ENCODE results near the gene PAM16. TPM values are rescaled to one million over a fixed set of nuclear protein-coding genes. Genes with fewer than 3 reads are reported as not detected.

The PAM16 gene
- total and polyA plus RNA-seq, 4 donors, result 23.0 to 183 (median 58.7) TPM

DNA sequence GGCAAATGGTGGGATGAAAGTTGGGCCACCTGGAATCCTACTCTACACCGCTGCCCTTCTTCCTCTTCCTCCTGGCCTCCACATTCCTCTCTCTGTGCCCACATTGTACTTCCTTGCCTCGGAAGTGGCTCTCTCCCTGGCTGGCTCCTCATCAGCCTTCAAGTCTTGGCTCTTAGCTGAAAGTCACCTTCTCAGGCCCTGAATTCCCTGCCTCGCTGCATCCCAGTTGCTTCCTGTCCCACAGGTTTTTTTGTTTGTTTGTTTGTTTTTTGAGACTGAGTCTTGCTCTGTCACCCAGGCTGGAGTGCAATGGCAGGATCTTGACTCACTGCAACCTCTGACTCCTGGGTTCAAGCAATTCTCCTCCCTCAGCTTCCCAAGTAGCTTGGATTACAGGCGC lies 2.6 kb upstream of the PAM16 start:
- H3K27ac ChIP-seq (ENCODE audit: low read depth in 1 of 2, low read length in 1 of 2), result no peak overlapping the region
- DNase-seq (no peak), ATAC-seq (ENCODE audit: insufficient read depth, low FRiP score) (no peak)
- H3K27me3 ChIP-seq (ENCODE audit: control insufficient read depth in 3 of 3, insufficient read depth in 3 of 3, low read length in 2 of 3), result no peaks in the 10 kb centered on the region
- H3K9me3 ChIP-seq (ENCODE audit: control insufficient read depth in 4 of 4, insufficient read depth in 3 of 4, low read length in 3 of 4), result no peaks in the 10 kb centered on the region
- H3K9ac ChIP-seq (ENCODE audit: insufficient read depth in 1 of 2, low read length in 2 of 2), result no peak overlapping the region
- 84% methylated on average over 4 of the region's 4 CpGs for WGBS, 2 donors
- peaks cover 0 to 12% (median 0%) of the 10 kb centered on the region in 5 donors for H3K4me1 ChIP-seq (ENCODE audit: control insufficient read depth in 5 of 5, insufficient read depth in 5 of 5, low read length in 5 of 5)
- TF ChIP-seq, protein P1, sequence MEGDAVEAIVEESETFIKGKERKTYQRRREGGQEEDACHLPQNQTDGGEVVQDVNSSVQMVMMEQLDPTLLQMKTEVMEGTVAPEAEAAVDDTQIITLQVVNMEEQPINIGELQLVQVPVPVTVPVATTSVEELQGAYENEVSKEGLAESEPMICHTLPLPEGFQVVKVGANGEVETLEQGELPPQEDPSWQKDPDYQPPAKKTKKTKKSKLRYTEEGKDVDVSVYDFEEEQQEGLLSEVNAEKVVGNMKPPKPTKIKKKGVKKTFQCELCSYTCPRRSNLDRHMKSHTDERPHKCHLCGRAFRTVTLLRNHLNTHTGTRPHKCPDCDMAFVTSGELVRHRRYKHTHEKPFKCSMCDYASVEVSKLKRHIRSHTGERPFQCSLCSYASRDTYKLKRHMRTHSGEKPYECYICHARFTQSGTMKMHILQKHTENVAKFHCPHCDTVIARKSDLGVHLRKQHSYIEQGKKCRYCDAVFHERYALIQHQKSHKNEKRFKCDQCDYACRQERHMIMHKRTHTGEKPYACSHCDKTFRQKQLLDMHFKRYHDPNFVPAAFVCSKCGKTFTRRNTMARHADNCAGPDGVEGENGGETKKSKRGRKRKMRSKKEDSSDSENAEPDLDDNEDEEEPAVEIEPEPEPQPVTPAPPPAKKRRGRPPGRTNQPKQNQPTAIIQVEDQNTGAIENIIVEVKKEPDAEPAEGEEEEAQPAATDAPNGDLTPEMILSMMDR (IDR thresholded peaks at IDR 0.05; ENCODE audit: control extremely low read depth, extremely low read depth), result no peak
- H3K36me3 ChIP-seq (ENCODE audit: control insufficient read depth in 4 of 4, insufficient read depth in 4 of 4, low read length in 4 of 4), result peaks cover 0 to 20% (median 0%) of the 10 kb centered on the region in 4 donors
- H3K4me3 ChIP-seq, result no peak overlapping the region

DNA sequence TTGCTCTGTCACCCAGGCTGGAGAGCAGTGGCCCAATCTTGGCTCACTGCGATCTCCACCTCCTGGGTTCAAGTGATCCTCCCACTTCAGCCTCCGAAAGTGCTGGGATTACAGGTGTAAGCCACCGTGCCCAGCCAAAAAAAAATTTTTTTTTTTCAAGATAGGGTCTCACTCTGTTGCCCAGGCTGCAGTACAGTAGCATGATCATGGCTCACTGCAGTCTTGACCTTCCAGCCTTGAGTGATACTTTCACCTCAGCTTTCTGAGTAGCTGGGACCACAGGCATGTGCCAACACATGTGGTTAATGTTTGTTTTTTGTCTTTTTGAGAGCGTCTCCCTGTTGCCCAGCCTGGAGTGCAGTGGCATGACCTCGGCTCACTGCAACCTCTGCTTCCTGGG lies 1.7 kb upstream of the PAM16 start:
- H3K9ac ChIP-seq (ENCODE audit: insufficient read depth in 1 of 2, low read length in 2 of 2), result no peak overlapping the region
- TF ChIP-seq, protein P1 (IDR thresholded peaks at IDR 0.05; ENCODE audit: control extremely low read depth, extremely low read depth), result no peak
- H3K27ac ChIP-seq (ENCODE audit: low read depth in 1 of 2, low read length in 1 of 2), result no peak overlapping the region
- ATAC-seq (ENCODE audit: insufficient read depth, low FRiP score) (no peak), DNase-seq (no peak)
- no peak overlapping the region for H3K4me3 ChIP-seq
- H3K9me3 ChIP-seq (ENCODE audit: control insufficient read depth in 4 of 4, insufficient read depth in 3 of 4, low read length in 3 of 4), result no peaks in the 10 kb centered on the region
- 80% methylated on average over 5 of the region's 5 CpGs for WGBS, 2 donors
- H3K4me1 ChIP-seq (ENCODE audit: control insufficient read depth in 5 of 5, insufficient read depth in 5 of 5, low read length in 5 of 5), result peaks cover 0 to 12% (median 0%) of the 10 kb centered on the region in 5 donors
- H3K36me3 ChIP-seq (ENCODE audit: control insufficient read depth in 4 of 4, insufficient read depth in 4 of 4, low read length in 4 of 4), result peaks cover 0 to 15% (median 0%) of the 10 kb centered on the region in 4 donors
- H3K27me3 ChIP-seq (ENCODE audit: control insufficient read depth in 3 of 3, insufficient read depth in 3 of 3, low read length in 2 of 3), result no peaks in the 10 kb centered on the region

GRCh38 chr16:4351880-4352279 lies 759 bp upstream of the PAM16 start:
- Histone ChIP-seq H3K9me3 (ENCODE audit: control insufficient read depth in 4 of 4, insufficient read depth in 3 of 4, low read length in 3 of 4) (no peaks in the 10 kb centered on the region), H3K27me3 (ENCODE audit: control insufficient read depth in 3 of 3, insufficient read depth in 3 of 3, low read length in 2 of 3) (no peaks in the 10 kb centered on the region), H3K27ac (ENCODE audit: low read depth in 1 of 2, low read length in 1 of 2) (no peak overlapping the region), H3K9ac (ENCODE audit: insufficient read depth in 1 of 2, low read length in 2 of 2) (no peak overlapping the region), H3K4me1 (ENCODE audit: control insufficient read depth in 5 of 5, insufficient read depth in 5 of 5, low read length in 5 of 5) (peaks cover 0 to 12% (median 0%) of the 10 kb centered on the region in 5 donors), H3K4me3 (no peak overlapping the region), H3K36me3 (ENCODE audit: control insufficient read depth in 4 of 4, insufficient read depth in 4 of 4, low read length in 4 of 4) (peaks cover 0 to 12% (median 0%) of the 10 kb centered on the region in 4 donors)
- no peak for ATAC-seq (ENCODE audit: insufficient read depth, low FRiP score)
- WGBS, 2 donors, result 80 to 82% methylated on average over 7 of the region's 7 CpGs
- TF ChIP-seq, protein P1 (IDR thresholded peaks at IDR 0.05; ENCODE audit: control extremely low read depth, extremely low read depth), result no peak
- no peak for DNase-seq

GRCh38 chr16:4350365-4350786 lies 745 bp downstream of the PAM16 start:
- WGBS, 2 donors, result 31 to 33% methylated on average over 24 of the region's 24 CpGs
- no peaks in the 10 kb centered on the region for H3K9me3 ChIP-seq (ENCODE audit: control insufficient read depth in 4 of 4, insufficient read depth in 3 of 4, low read length in 3 of 4)
- peaks cover 0 to 12% (median 0%) of the 10 kb centered on the region in 5 donors for H3K4me1 ChIP-seq (ENCODE audit: control insufficient read depth in 5 of 5, insufficient read depth in 5 of 5, low read length in 5 of 5)
- TF ChIP-seq, protein P1 (IDR thresholded peaks at IDR 0.05; ENCODE audit: control extremely low read depth, extremely low read depth), result no peak
- peak overlapping the region; percentile 77 for H3K4me3 ChIP-seq
- DNase-seq (no peak), ATAC-seq (ENCODE audit: insufficient read depth, low FRiP score) (no peak)
- H3K27ac ChIP-seq (ENCODE audit: low read depth in 1 of 2, low read length in 1 of 2), result peak overlapping the region; percentile 80 to 88
- H3K27me3 ChIP-seq (ENCODE audit: control insufficient read depth in 3 of 3, insufficient read depth in 3 of 3, low read length in 2 of 3), result no peaks in the 10 kb centered on the region
- no peak overlapping the region for H3K9ac ChIP-seq (ENCODE audit: insufficient read depth in 1 of 2, low read length in 2 of 2)
- H3K36me3 ChIP-seq (ENCODE audit: control insufficient read depth in 4 of 4, insufficient read depth in 4 of 4, low read length in 4 of 4), result peaks cover 0 to 9% (median 0%) of the 10 kb centered on the region in 4 donors

Measured in lung (tissue), 12 donors.